Measurements from ENCODE around the gene KRTAP29-1. TPM values are rescaled to one million over a fixed set of nuclear protein-coding genes. Genes with fewer than 3 reads are reported as not detected.

KRTAP29-1 gene
- total RNA-seq, 4 donors from 2014 or later, result not detected

GRCh38 chr17:41318231-41318630, 15.6 kb upstream of the KRTAP29-1 start:
- TF ChIP-seq CTCF (IDR thresholded peaks at IDR 0.05; ENCODE audit: low read depth), result no peak

DNA sequence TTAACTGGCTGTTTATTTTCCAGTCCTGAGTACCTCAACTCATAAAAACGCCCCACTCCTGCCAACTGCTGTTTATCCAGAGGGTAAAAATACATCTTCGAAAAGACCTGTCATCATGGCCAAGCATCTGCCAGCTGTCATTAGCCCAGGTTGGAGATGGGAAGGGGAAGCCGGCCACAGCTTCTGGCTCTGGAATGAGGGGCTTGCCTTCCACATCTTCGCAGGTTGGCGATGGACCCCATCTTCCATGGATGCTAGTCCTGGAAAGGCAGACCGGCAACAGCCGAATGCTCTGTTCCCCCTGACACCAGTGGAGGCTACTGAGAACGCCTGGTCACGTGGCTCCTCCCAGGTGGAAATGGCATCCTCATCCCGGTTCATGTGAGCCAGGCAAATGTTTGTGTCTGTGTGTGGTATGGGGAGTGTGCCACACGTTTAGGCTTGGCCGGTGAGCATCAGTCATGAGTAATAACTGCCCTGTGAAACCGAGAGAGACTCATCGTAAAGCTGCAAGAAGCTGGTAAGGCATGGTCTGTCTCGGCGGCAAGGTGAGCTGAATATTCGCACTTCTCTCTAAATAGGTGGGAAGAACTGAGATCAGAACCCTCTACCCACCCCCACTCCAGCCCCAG, 13.3 kb upstream of the KRTAP29-1 start:
- no peak for TF ChIP-seq CTCF (IDR thresholded peaks at IDR 0.05; ENCODE audit: low read depth)

DNA sequence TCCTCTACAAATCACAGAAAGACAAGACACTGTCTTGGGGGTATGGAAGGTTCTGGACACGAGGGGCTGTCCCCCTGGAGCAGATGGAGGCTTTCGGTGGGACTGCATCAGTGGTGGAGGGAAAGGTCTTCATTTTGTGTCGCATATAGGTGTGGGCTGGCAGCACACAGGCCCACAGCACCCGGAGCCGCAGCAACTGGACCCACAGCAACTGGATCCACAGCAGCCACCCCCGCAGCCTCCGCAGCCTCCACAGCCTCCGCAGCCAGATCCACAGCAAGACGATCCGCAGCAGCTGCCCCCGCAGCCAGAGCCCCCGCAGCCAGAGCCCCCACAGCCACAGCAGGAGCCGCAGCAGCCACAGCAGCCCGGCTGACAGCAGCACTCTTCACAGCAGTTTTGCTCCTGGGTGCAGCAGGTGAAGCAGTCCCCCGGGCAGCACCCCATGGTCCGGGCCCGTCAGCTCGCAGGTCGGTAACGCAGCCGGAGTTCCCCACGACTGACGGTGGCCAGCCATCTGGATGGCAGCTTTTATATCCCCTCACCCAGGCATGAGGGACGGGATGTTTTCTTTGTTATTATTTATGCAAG, 12.6 kb upstream of the KRTAP29-1 start, which contains the start of gene KRTAP17-1:
Gene KRTAP17-1, minus strand, starts transcription at position 507 of the 591 bp plus-strand sequence. Its CDS starts 60 bp downstream, at position 447.
- TF ChIP-seq CTCF (IDR thresholded peaks at IDR 0.05; ENCODE audit: low read depth), result no peak

DNA sequence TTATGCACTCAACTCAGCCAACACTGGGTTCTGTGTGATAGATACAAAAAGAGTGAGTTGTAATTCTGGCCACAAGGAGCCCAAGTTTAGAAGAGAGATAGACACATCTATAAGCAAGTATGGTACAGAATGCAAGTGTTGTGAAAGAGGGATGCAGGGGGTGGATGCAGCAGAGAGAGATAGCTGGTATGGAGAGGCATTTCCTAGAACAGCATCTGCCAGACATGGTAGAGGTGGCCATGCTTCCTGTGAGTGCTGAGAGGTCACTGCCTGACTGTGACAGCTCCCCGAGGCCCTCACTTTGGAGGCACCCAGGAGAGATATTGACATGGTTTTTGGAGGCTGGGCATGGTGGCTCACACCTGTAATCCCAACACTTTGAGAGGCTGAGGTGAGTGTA, 8.5 kb upstream of the KRTAP29-1 start:
- no peak for TF ChIP-seq CTCF (IDR thresholded peaks at IDR 0.05; ENCODE audit: low read depth)

DNA sequence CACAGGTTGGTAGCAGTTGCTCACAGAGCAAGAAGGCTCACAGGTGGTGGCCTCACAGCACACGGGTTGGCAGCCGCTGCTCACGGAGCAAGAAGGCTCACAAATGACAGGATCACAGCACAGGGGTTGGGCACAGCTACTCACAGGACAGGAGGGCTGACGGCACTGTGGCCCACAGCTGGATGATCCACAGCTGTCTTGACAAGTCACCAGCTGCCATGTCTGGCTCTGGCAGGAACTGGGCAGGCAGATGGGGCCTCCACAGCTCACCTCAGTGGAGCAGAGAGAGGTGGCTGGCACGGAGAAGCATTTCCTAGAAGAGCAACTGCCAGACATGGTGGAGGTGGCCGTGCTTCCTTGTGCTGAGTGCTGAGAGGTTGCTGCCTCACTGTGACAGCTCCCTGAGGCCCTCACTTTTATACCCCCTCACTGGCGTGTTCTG, 6.3 kb upstream of the KRTAP29-1 start, which contains the start of gene KRTAP16-1:
Gene KRTAP16-1, minus strand, starts transcription at position 392 of the 442 bp plus-strand sequence. Its CDS starts 56 bp downstream, at position 336.
- TF ChIP-seq CTCF (IDR thresholded peaks at IDR 0.05; ENCODE audit: low read depth), result no peak

DNA sequence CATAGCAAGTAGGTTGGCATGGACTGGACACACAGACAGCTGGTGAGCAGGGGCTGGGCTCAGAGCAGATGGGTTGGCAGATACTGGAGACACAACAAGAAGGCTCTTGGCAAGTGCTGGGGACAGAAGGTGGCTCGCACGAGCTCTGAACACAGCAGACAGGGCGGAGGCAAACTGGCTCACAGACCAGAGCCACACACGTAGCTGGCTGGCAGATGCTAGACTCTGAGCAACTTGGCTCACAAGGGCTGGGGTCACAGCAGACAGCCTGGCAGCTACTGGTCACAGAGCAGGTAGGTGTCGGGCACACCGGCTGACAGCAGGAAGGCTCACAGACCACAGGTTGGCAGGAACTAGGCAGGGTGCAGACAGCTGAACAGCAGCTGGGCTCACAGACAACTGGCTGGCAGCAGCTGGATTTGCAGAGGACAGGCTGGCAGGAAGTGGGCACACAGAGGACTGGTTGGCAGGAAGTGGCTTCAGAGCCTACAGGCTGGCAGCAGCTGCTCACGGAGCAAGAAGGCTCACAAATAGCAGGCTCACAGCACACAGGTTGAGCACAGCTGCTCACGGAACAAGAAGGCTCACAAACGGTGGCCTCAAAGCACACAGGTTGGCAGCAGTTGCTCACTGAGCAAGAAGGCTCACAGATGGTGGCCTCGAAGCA, 5.7 kb upstream of the KRTAP29-1 start:
- TF ChIP-seq CTCF (IDR thresholded peaks at IDR 0.05; ENCODE audit: low read depth), result no peak

- no peak for TF ChIP-seq CTCF (IDR thresholded peaks at IDR 0.05; ENCODE audit: low read depth)
These were observed 5.0 kb upstream of the KRTAP29-1 start for GRCh38 chr17:41307647-41308046.
